Endodermal cell (in vitro differentiated cells): ENCODE measurements around the gene CLSTN1. TPM values are rescaled to one million over a fixed set of nuclear protein-coding genes. Genes with fewer than 3 reads are reported as not detected.
"Not testable (repeated sequence)": the region's sequence is repeated elsewhere in the genome, so short reads cannot be mapped to it uniquely, and the experiment has no call there.

Experiments
- DNase-seq: peaks from one replicate; pipeline ENCODE4 v3.0.0-alpha.2; 2017
- H3K27ac ChIP-seq: 2 replicates; pipeline ENCODE4 v1.5.1; 2013; ENCODE audit warnings: mild to moderate bottlenecking, low read depth, low read length, moderate library complexity
- H3K27me3 ChIP-seq: 2 replicates; pipeline ENCODE4 v1.6.1; 2013; ENCODE audit warnings: mild to moderate bottlenecking, low read length, moderate library complexity; ENCODE audit not compliant: insufficient read depth, control insufficient read depth, poor library complexity, severe bottlenecking
- H3K36me3 ChIP-seq: 2 replicates; pipeline ENCODE4 v1.7.0; 2013; ENCODE audit warnings: mild to moderate bottlenecking, low read length, moderate library complexity; ENCODE audit not compliant: control insufficient read depth, insufficient read depth
- H3K4me1 ChIP-seq: one replicate; pipeline ENCODE4 v1.7.0; 2013; ENCODE audit warnings: low read length; ENCODE audit not compliant: control insufficient read depth, insufficient read depth
- H3K4me3 ChIP-seq: 2 replicates; pipeline ENCODE4 v1.5.1; 2013; ENCODE audit warnings: mild to moderate bottlenecking, low read length, moderate library complexity
- H3K9ac ChIP-seq: 2 replicates; pipeline ENCODE4 v1.6.1; 2013; ENCODE audit warnings: mild to moderate bottlenecking, low read length, moderate library complexity; ENCODE audit not compliant: poor library complexity, severe bottlenecking; ENCODE audit errors: extremely low read depth
- H3K9me3 ChIP-seq: 2 replicates; pipeline ENCODE4 v1.6.1; 2013; ENCODE audit warnings: mild to moderate bottlenecking, low read length, moderate library complexity; ENCODE audit not compliant: control insufficient read depth
- H3K27ac Mint-ChIP-seq: 2 replicates; pipeline ENCODE4 v1.8.0; 2020; ENCODE audit warnings: mixed read lengths
- H3K27me3 Mint-ChIP-seq: 2 replicates; pipeline ENCODE4 v1.8.0; 2021; ENCODE audit warnings: mild to moderate bottlenecking, mixed read lengths; ENCODE audit not compliant: insufficient read depth
- H3K36me3 Mint-ChIP-seq: 2 replicates; pipeline ENCODE4 v1.8.0; 2020; ENCODE audit warnings: low read depth, mixed read lengths
- H3K4me1 Mint-ChIP-seq: 2 replicates; pipeline ENCODE4 v1.8.0; 2020; ENCODE audit warnings: mixed read lengths
- H3K4me3 Mint-ChIP-seq: 2 replicates; pipeline ENCODE4 v1.8.0; 2020; ENCODE audit warnings: mild to moderate bottlenecking, moderate library complexity, mixed read lengths
- H3K9me3 Mint-ChIP-seq: 2 replicates; pipeline ENCODE4 v1.8.0; 2020; ENCODE audit warnings: mild to moderate bottlenecking, mixed read lengths
- CTCF ChIP-seq: fragments of 200-600 bp; sonication (generic); conservative IDR thresholded peaks from 2 replicates; pipeline ENCODE4 v1.5.0; 2021; ENCODE audit warnings: antibody characterized with exemption, mild to moderate bottlenecking
- WGBS, 2 experiments: methylation state at CpG; one replicate each; pipeline versions ENCODE4 v1.1.5 to v1.1.7; 2013; ENCODE audit warnings: missing lambda C conversion rate in 2 of 2, mixed read lengths in 1 of 2; ENCODE audit not compliant: insufficient coverage in 1 of 2, insufficient read length in 1 of 2; 5-methylcytosine and 5-hydroxymethylcytosine counted together
- total RNA-seq, 2 donors: library from RNA; stranded (reverse); fragmentation: NEBNext Ultra II Directional in 1 of 2; extraction: Animal tissue kit (Norgen Biotek cat#: 25700) in 1 of 2; gene quantifications; 2 replicates in 1 of 2; 3 replicates in 1 of 2; pipeline ENCODE4 v1.2.1, GENCODE V29; 2021

Gene CLSTN1
- total RNA-seq, 2 donors from 2014 or later = 96.6 to 116 TPM

- H3K4me3 ChIP-seq = no peak overlapping the region
- no peak overlapping the region for H3K27ac ChIP-seq
- no peak for TF ChIP-seq CTCF
- H3K4me3 Mint-ChIP-seq = no peak overlapping the region
- peaks cover 43% of the 10 kb centered on the region for H3K36me3 ChIP-seq
- no peak overlapping the region for H3K27ac Mint-ChIP-seq
- peaks cover 66% of the 10 kb centered on the region for H3K36me3 Mint-ChIP-seq
- no peaks in the 10 kb centered on the region for H3K9me3 ChIP-seq
- H3K9ac ChIP-seq = no peak overlapping the region
- peaks cover 4% of the 10 kb centered on the region for H3K9me3 Mint-ChIP-seq
- H3K27me3 ChIP-seq = no peaks in the 10 kb centered on the region
- peaks cover 6% of the 10 kb centered on the region for H3K4me1 Mint-ChIP-seq
- H3K4me1 ChIP-seq = no peaks in the 10 kb centered on the region
- WGBS, 2 experiments = 93 to 94% methylated on average over 3 of the region's 3 CpGs
- DNase-seq = no peak
- no peaks in the 10 kb centered on the region for H3K27me3 Mint-ChIP-seq
These were observed 71.8 kb downstream of the CLSTN1 start for GRCh38 chr1:9751971-9752370.

- Mint-ChIP-seq H3K9me3 (no peaks in the 10 kb centered on the region), H3K27me3 (no peaks in the 10 kb centered on the region), H3K27ac (no peak overlapping the region), H3K4me1 (no peaks in the 10 kb centered on the region), H3K4me3 (no peak overlapping the region), H3K36me3 (peaks cover 69% of the 10 kb centered on the region)
- Histone ChIP-seq H3K9ac (no peak overlapping the region), H3K36me3 (peaks cover 56% of the 10 kb centered on the region), H3K27me3 (no peaks in the 10 kb centered on the region), H3K4me3 (no peak overlapping the region), H3K4me1 (no peaks in the 10 kb centered on the region), H3K27ac (no peak overlapping the region), H3K9me3 (no peaks in the 10 kb centered on the region)
- DNase-seq = no peak
- 93 to 97% methylated on average over 10 to 14 of the region's 14 CpGs for WGBS, 2 experiments
- TF ChIP-seq CTCF = no peak
These were observed 74.4 kb downstream of the CLSTN1 start for GRCh38 chr1:9749361-9749760.

GRCh38 chr1:9748391-9748790 is 75.4 kb downstream of the CLSTN1 start:
- not testable (repeated sequence) for DNase-seq, H3K9me3 ChIP-seq, H3K27ac ChIP-seq, H3K27me3 Mint-ChIP-seq, H3K9ac ChIP-seq, H3K4me3 Mint-ChIP-seq, H3K9me3 Mint-ChIP-seq, H3K4me3 ChIP-seq, H3K27ac Mint-ChIP-seq, H3K4me1 Mint-ChIP-seq, H3K4me1 ChIP-seq, H3K27me3 ChIP-seq
- H3K36me3 Mint-ChIP-seq = peaks cover 69% of the 10 kb centered on the region
- peaks cover 60% of the 10 kb centered on the region for H3K36me3 ChIP-seq
- 88 to 97% methylated on average over 7 to 9 of the region's 9 CpGs for whole genome bisulfite sequencing, 2 experiments

GRCh38 chr1:9746651-9747050 is 77.1 kb downstream of the CLSTN1 start:
- H3K27ac ChIP-seq = no peak overlapping the region
- H3K9me3 ChIP-seq = no peaks in the 10 kb centered on the region
- no peaks in the 10 kb centered on the region for H3K4me1 ChIP-seq
- TF ChIP-seq CTCF = no peak
- peaks cover 70% of the 10 kb centered on the region for H3K36me3 Mint-ChIP-seq
- peaks cover 67% of the 10 kb centered on the region for H3K36me3 ChIP-seq
- DNase-seq = no peak
- no peaks in the 10 kb centered on the region for H3K4me1 Mint-ChIP-seq
- H3K9me3 Mint-ChIP-seq = no peaks in the 10 kb centered on the region
- no peaks in the 10 kb centered on the region for H3K27me3 ChIP-seq
- no peak overlapping the region for H3K27ac Mint-ChIP-seq
- H3K9ac ChIP-seq = no peak overlapping the region
- H3K27me3 Mint-ChIP-seq = no peaks in the 10 kb centered on the region
- H3K4me3 ChIP-seq = no peak overlapping the region
- no peak overlapping the region for H3K4me3 Mint-ChIP-seq
- 90 to 95% methylated on average over 2 to 7 of the region's 7 CpGs for WGBS, 2 experiments
